Adipocyte (in vitro differentiated cells): ENCODE measurements around the gene TTC17.
A peak's percentile ranks its signal among the peaks of the same experiment; 100 is the strongest.
"Not testable (repeated sequence)": the region's sequence is repeated elsewhere in the genome, so short reads cannot be mapped to it uniquely, and the experiment has no call there.

Experiments used
- DNase-seq: peaks from one replicate; pipeline ENCODE4 v3.0.0-alpha.2; 2015; ENCODE audit warnings: low read depth
- H3K27me3 ChIP-seq: replicated peaks from 2 replicates; pipeline ENCODE4 v1.7.0; 2013; ENCODE audit warnings: mild to moderate bottlenecking, low read length, moderate library complexity; ENCODE audit not compliant: control insufficient read depth, insufficient read depth
- H3K36me3 ChIP-seq: 2 replicates; pipeline ENCODE4 v1.7.0; 2013; ENCODE audit warnings: low read length, mild to moderate bottlenecking, moderate library complexity; ENCODE audit not compliant: control insufficient read depth, insufficient read depth, severe bottlenecking
- H3K4me1 ChIP-seq: 2 replicates; pipeline ENCODE4 v1.7.0; 2013; ENCODE audit warnings: mild to moderate bottlenecking, low read length, moderate library complexity; ENCODE audit not compliant: control insufficient read depth, insufficient read depth
- H3K4me3 ChIP-seq: 2 replicates; pipeline ENCODE4 v1.7.0; 2013; ENCODE audit warnings: mild to moderate bottlenecking, low read length, moderate library complexity
- H3K9ac ChIP-seq: 2 replicates; pipeline ENCODE4 v1.7.0; 2013; ENCODE audit warnings: mild to moderate bottlenecking, low read length, moderate library complexity
- H3K9me3 ChIP-seq: 2 replicates; pipeline ENCODE4 v1.7.0; 2013; ENCODE audit warnings: mild to moderate bottlenecking, low read length, moderate library complexity; ENCODE audit not compliant: control insufficient read depth

The TTC17 gene

GRCh38 chr11:43467958-43468357, 109.2 kb downstream of the TTC17 start:
- no peaks in the 10 kb centered on the region for H3K27me3 ChIP-seq
- H3K36me3 ChIP-seq: peaks cover 66% of the 10 kb centered on the region
- H3K9me3 ChIP-seq: peaks cover 33% of the 10 kb centered on the region
- H3K4me1 ChIP-seq: no peaks in the 10 kb centered on the region
- no peak for DNase-seq
- H3K9ac ChIP-seq: no peak overlapping the region
- H3K4me3 ChIP-seq: no peak overlapping the region

- peaks cover 11% of the 10 kb centered on the region for H3K36me3 ChIP-seq
- H3K9me3 ChIP-seq, H3K27me3 ChIP-seq, H3K9ac ChIP-seq, DNase-seq, H3K4me1 ChIP-seq, H3K4me3 ChIP-seq: not testable (repeated sequence)
These were observed 118.8 kb downstream of the TTC17 start for GRCh38 chr11:43477491-43477890.

GRCh38 chr11:43486141-43486540, 127.4 kb downstream of the TTC17 start:
- Histone ChIP-seq H3K4me3 (no peak overlapping the region), H3K9ac (no peak overlapping the region), H3K36me3 (peaks cover 11% of the 10 kb centered on the region), H3K27me3 (no peaks in the 10 kb centered on the region), H3K4me1 (no peaks in the 10 kb centered on the region), H3K9me3 (no peaks in the 10 kb centered on the region)
- DNase-seq: no peak

GRCh38 chr11:43489869-43490465, 131.2 kb downstream of the TTC17 start:
- H3K36me3 ChIP-seq: peaks cover 40% of the 10 kb centered on the region
- H3K4me1 ChIP-seq: peaks cover 5% of the 10 kb centered on the region
- no peak overlapping the region for H3K9ac ChIP-seq
- H3K4me3 ChIP-seq: no peak overlapping the region
- no peaks in the 10 kb centered on the region for H3K9me3 ChIP-seq
- no peak for DNase-seq
- no peaks in the 10 kb centered on the region for H3K27me3 ChIP-seq

- DNase-seq: no peak
- Histone ChIP-seq H3K27me3 (no peaks in the 10 kb centered on the region), H3K4me3 (no peak overlapping the region), H3K9ac (no peak overlapping the region), H3K4me1 (peaks cover 5% of the 10 kb centered on the region), H3K36me3 (peaks cover 39% of the 10 kb centered on the region), H3K9me3 (no peaks in the 10 kb centered on the region)
These were observed 134.0 kb downstream of the TTC17 start for GRCh38 chr11:43492701-43493100.

GRCh38 chr11:43493431-43493830, 134.7 kb downstream of the TTC17 start:
- Histone ChIP-seq H3K9ac (no peak overlapping the region), H3K4me3 (no peak overlapping the region), H3K27me3 (no peaks in the 10 kb centered on the region), H3K36me3 (peaks cover 39% of the 10 kb centered on the region), H3K9me3 (no peaks in the 10 kb centered on the region), H3K4me1 (peaks cover 5% of the 10 kb centered on the region)
- no peak for DNase-seq

- Histone ChIP-seq H3K9ac (no peak overlapping the region), H3K4me1 (peaks cover 2% of the 10 kb centered on the region)
- DNase-seq: no peak
These were observed 138.4 kb downstream of the TTC17 start for GRCh38 chr11:43497144-43497543.

GRCh38 chr11:43498561-43498960, 139.8 kb downstream of the TTC17 start:
- H3K4me1 ChIP-seq: no peaks in the 10 kb centered on the region
- no peak overlapping the region for H3K4me3 ChIP-seq
- H3K9ac ChIP-seq: no peak overlapping the region
- H3K9me3 ChIP-seq: peaks cover 10% of the 10 kb centered on the region
- peaks cover 13% of the 10 kb centered on the region for H3K36me3 ChIP-seq
- no peaks in the 10 kb centered on the region for H3K27me3 ChIP-seq
- no peak for DNase-seq

More at GRCh38 chr11:43497144-43497543, 138.4 kb downstream of the TTC17 start:
- Histone ChIP-seq H3K9me3 (peaks cover 10% of the 10 kb centered on the region), H3K4me3 (no peak overlapping the region), H3K27me3 (no peaks in the 10 kb centered on the region), H3K36me3 (peaks cover 27% of the 10 kb centered on the region)

- Histone ChIP-seq H3K27me3 (no peaks in the 10 kb centered on the region), H3K9me3 (peaks cover 10% of the 10 kb centered on the region), H3K4me3 (no peak overlapping the region), H3K36me3 (no peaks in the 10 kb centered on the region), H3K4me1 (peaks cover 11% of the 10 kb centered on the region), H3K9ac (no peak overlapping the region)
- no peak for DNase-seq
These were observed 144.7 kb downstream of the TTC17 start for GRCh38 chr11:43503417-43503816.

- no peaks in the 10 kb centered on the region for H3K27me3 ChIP-seq
- peak; percentile 20 for DNase-seq
These were observed 145.7 kb downstream of the TTC17 start for GRCh38 chr11:43504316-43504950.

GRCh38 chr11:43505171-43505570, 146.5 kb downstream of the TTC17 start:
- H3K36me3 ChIP-seq: no peaks in the 10 kb centered on the region
- H3K27me3 ChIP-seq: no peaks in the 10 kb centered on the region
- no peak for DNase-seq
- H3K4me3 ChIP-seq: no peak overlapping the region
- peaks cover 18% of the 10 kb centered on the region for H3K4me1 ChIP-seq
- H3K9me3 ChIP-seq: peaks cover 10% of the 10 kb centered on the region
- H3K9ac ChIP-seq: no peak overlapping the region

More at GRCh38 chr11:43504316-43504950, 145.7 kb downstream of the TTC17 start:
- H3K9ac ChIP-seq: no peak overlapping the region
- peaks cover 10% of the 10 kb centered on the region for H3K9me3 ChIP-seq
- peaks cover 18% of the 10 kb centered on the region for H3K4me1 ChIP-seq
- H3K36me3 ChIP-seq: no peaks in the 10 kb centered on the region
- no peak overlapping the region for H3K4me3 ChIP-seq
